HepG2 (cell line): ENCODE data around the gene SIRT7. TPM values are rescaled to one million over a fixed set of nuclear protein-coding genes. Genes with fewer than 3 reads are reported as not detected.

ENCODE experiments used
- BORCS8-MEF2B ChIP-seq: sonication (generic); formaldehyde crosslinking; IDR thresholded peaks from 2 replicates; pipeline ENCODE4 v1.8.0; 2022; ENCODE audit warnings: mild to moderate bottlenecking, missing genetic modification reagents
- HMGXB4 ChIP-seq, 2 experiments: sonication (generic) in 1 of 2; formaldehyde crosslinking in 1 of 2; IDR thresholded peaks; 2 replicates each; pipeline versions ENCODE4 v1.4.0 to v1.6.1; 2018 to 2020; ENCODE audit warnings: missing genetic modification reagents in 2 of 2, borderline replicate concordance in 1 of 2, low read depth in 1 of 2, mild to moderate bottlenecking in 1 of 2, missing biosample characterization in 1 of 2
- HNRNPLL ChIP-seq: fragments of 200-400 bp; formaldehyde crosslinking; IDR thresholded peaks from 2 replicates; pipeline ENCODE4 v1.6.1; 2017; ENCODE audit warnings: mild to moderate bottlenecking, low read depth, low read length; ENCODE audit not compliant: poor library complexity, severe bottlenecking
- LRRFIP1 ChIP-seq: sonication (generic); formaldehyde crosslinking; conservative IDR thresholded peaks from 2 replicates; pipeline ENCODE4 v1.4.0; 2020; ENCODE audit warnings: missing genetic modification reagents
- POGK ChIP-seq: sonication (generic); formaldehyde crosslinking; conservative IDR thresholded peaks from 2 replicates; pipeline ENCODE4 v1.8.0; 2022; ENCODE audit warnings: mild to moderate bottlenecking, moderate library complexity, missing genetic modification reagents
- SP5 ChIP-seq: IDR thresholded peaks from 2 replicates; pipeline ENCODE4 v1.6.1; 2016; ENCODE audit warnings: low read depth, borderline replicate concordance
- ZNF512B ChIP-seq: sonication (generic); formaldehyde crosslinking; IDR thresholded peaks from 2 replicates; pipeline ENCODE4 v1.5.1; 2020; ENCODE audit warnings: missing genetic modification reagents, mild to moderate bottlenecking, borderline replicate concordance
- polyA plus RNA-seq, 8 experiments: library from polyadenylated mRNA; depleted of rRNA in 3 of 8; stranded (reverse) in 7 of 8; unstranded in 1 of 8; fragments of >200 nt; fragmentation: Illumina TruSeq in 4 of 8; extraction: Trizol in 4 of 8; gene quantifications; 2 replicates each; pipeline versions ENCODE4 v1.2.1 to v1.2.3, GENCODE V29; 2011 to 2016; ENCODE audit warnings: low read depth in 4 of 8, missing spikeins in 1 of 8, mixed read lengths in 1 of 8; ENCODE audit not compliant: insufficient read depth in 1 of 8
- total RNA-seq, 5 experiments: library from RNA; depleted of rRNA; stranded (reverse); fragments of >200 nt; fragmentation: Illumina TruSeq; extraction: Trizol; gene quantifications; 2 replicates each; pipeline ENCODE4 v1.2.3, GENCODE V29; 2016; ENCODE audit warnings: low read depth in 1 of 5

SIRT7 gene
- total and polyA plus RNA-seq, 2 of the 13 experiments (the other 11 are each of a cell fraction or from before 2014, with no cell fraction given) = 8.3 to 24.8 TPM

GRCh38 chr17:81934850-81935708 is 17.1 kb upstream of the SIRT7 start (continued):
- TF ChIP-seq BORCS8-MEF2B (CRISPR knock-in tag) (no peak), HMGXB4 (CRISPR knock-in tag; IDR thresholded peaks at IDR 0.05; ENCODE audit: borderline replicate concordance in 1 of 2, low read depth in 1 of 2) (no peak), HNRNPLL (no peak), SP5 (CRISPR knock-in tag) (no peak), ZNF512B (CRISPR knock-in tag) (no peak), POGK (CRISPR knock-in tag) (no peak), LRRFIP1 (CRISPR knock-in tag) (no peak)
- TF ChIP-seq, all 625 proteins: peak for 22
